IMR-90 (cell line): ENCODE measurements around the gene SPATA9. TPM values are rescaled to one million over a fixed set of nuclear protein-coding genes. Genes with fewer than 3 reads are reported as not detected.

Source experiments
- ATAC-seq: fragments of 200-7000 bp; cut with Tn5 transposase; 2 replicates; pipeline ENCODE4 v1.9.1; 2020; ENCODE audit warnings: low read depth, mild to moderate bottlenecking, moderate library complexity
- BruUV-seq: library from RNA; stranded (reverse); fragments of 400-500 nt; replicated peaks from 2 replicates; lab custom pipeline; 2021; lab: Mats Ljungman, UMichigan
- CTCF ChIA-PET: fragments of 300-600 bp; formaldehyde crosslinking; extraction: SDS; loops from one replicate; lab custom pipeline; 2021; ENCODE audit warnings: antibody characterized with exemption; lab: Yijun Ruan, JAX
- POLR2A ChIA-PET: fragments of 300-600 bp; sonication (Branson Sonifier 250); formaldehyde crosslinking; loops from one replicate; lab custom pipeline; 2022; ENCODE audit warnings: antibody characterized with exemption; ENCODE audit not compliant: unreplicated experiment; lab: Charles Lee
- DNase-seq: peaks from one replicate; pipeline ENCODE4 v3.0.0; 2013
- H2AFZ ChIP-seq: replicated peaks from 2 replicates; pipeline ENCODE3; 2013; ENCODE audit warnings: low read length, mild to moderate bottlenecking; ENCODE audit not compliant: poor library complexity
- H2AK5ac ChIP-seq: 2 replicates; pipeline ENCODE4 v1.6.1; 2013; ENCODE audit warnings: low read depth, low read length, inconsistent platforms
- H2AK9ac ChIP-seq: replicated peaks from 2 replicates; pipeline ENCODE3; 2013; ENCODE audit warnings: mild to moderate bottlenecking, low read depth, low read length, moderate library complexity; ENCODE audit not compliant: poor library complexity
- H2BK120ac ChIP-seq: 2 replicates; pipeline ENCODE4 v1.6.1; 2013; ENCODE audit warnings: low read depth, low read length, inconsistent platforms
- H2BK15ac ChIP-seq: 3 replicates; pipeline ENCODE4 v1.6.1; 2013; ENCODE audit warnings: low read depth, low read length, inconsistent platforms
- H2BK20ac ChIP-seq: 2 replicates; pipeline ENCODE4 v1.6.1; 2013; ENCODE audit warnings: low read depth, mild to moderate bottlenecking, inconsistent platforms, low read length, moderate library complexity
- H2BK5ac ChIP-seq: 2 replicates; pipeline ENCODE4 v1.6.1; 2013; ENCODE audit warnings: mild to moderate bottlenecking, low read depth, low read length, inconsistent platforms; ENCODE audit not compliant: poor library complexity, severe bottlenecking
- H3K14ac ChIP-seq: replicated peaks from 2 replicates; pipeline ENCODE4 v1.6.1; 2013; ENCODE audit warnings: low read depth, low read length, inconsistent platforms
- H3K18ac ChIP-seq: 2 replicates; pipeline ENCODE4 v1.6.1; 2013; ENCODE audit warnings: low read depth, low read length, control low read depth
- H3K23ac ChIP-seq: 2 replicates; pipeline ENCODE4 v1.6.1; 2013; ENCODE audit warnings: low read depth, low read length, inconsistent platforms
- H3K27ac ChIP-seq: 2 replicates; pipeline ENCODE4 v1.5.1; 2013; ENCODE audit warnings: mild to moderate bottlenecking, control low read depth, low read length; ENCODE audit not compliant: insufficient read depth
- H3K27me3 ChIP-seq: 2 replicates; pipeline ENCODE4 v1.6.1; 2013; ENCODE audit warnings: low read length; ENCODE audit not compliant: control insufficient read depth, insufficient read depth
- H3K36me3 ChIP-seq: 2 replicates; pipeline ENCODE4 v1.6.1; 2013; ENCODE audit warnings: low read length, mixed read lengths; ENCODE audit not compliant: control insufficient read depth, insufficient read depth
- H3K4ac ChIP-seq: 2 replicates; pipeline ENCODE4 v1.6.1; 2013; ENCODE audit warnings: low read depth, low read length, inconsistent platforms
- H3K4me1 ChIP-seq: 2 replicates; pipeline ENCODE4 v1.6.1; 2013; ENCODE audit warnings: low read length, mixed read lengths; ENCODE audit not compliant: control insufficient read depth, insufficient read depth
- H3K4me2 ChIP-seq: 2 replicates; pipeline ENCODE4 v1.6.1; 2013; ENCODE audit warnings: low read depth, mild to moderate bottlenecking, control low read depth, low read length, moderate library complexity
- H3K4me3 ChIP-seq: 2 replicates; pipeline ENCODE4 v1.5.1; 2013; ENCODE audit warnings: low read depth, mild to moderate bottlenecking, control low read depth, low read length, moderate library complexity; ENCODE audit not compliant: insufficient read depth
- H3K56ac ChIP-seq: 2 replicates; pipeline ENCODE4 v1.6.1; 2013; ENCODE audit warnings: low read length, inconsistent platforms; ENCODE audit not compliant: insufficient read depth; ENCODE audit errors: extremely low read depth
- H3K79me1 ChIP-seq, 2 experiments: 2 replicates each; pipeline ENCODE4 v1.6.1; 2013; ENCODE audit warnings: low read length in 2 of 2, inconsistent platforms in 1 of 2, low read depth in 1 of 2
- H3K9ac ChIP-seq: 2 replicates; pipeline ENCODE4 v1.6.1; 2013; ENCODE audit warnings: low read depth, low read length, control low read depth
- H3K9me1 ChIP-seq: 2 replicates; pipeline ENCODE4 v1.6.1; 2013; ENCODE audit warnings: low read length, inconsistent platforms; ENCODE audit not compliant: insufficient read depth
- H3K9me3 ChIP-seq: 2 replicates; pipeline ENCODE4 v1.6.1; 2013; ENCODE audit warnings: low read length; ENCODE audit not compliant: control insufficient read depth, insufficient read depth
- H4K20me1 ChIP-seq: 2 replicates; pipeline ENCODE4 v1.6.1; 2013; ENCODE audit warnings: low read length, inconsistent platforms; ENCODE audit not compliant: insufficient read depth
- H4K5ac ChIP-seq: 2 replicates; pipeline ENCODE4 v1.6.1; 2013; ENCODE audit warnings: mild to moderate bottlenecking, low read depth, low read length, control low read depth
- H4K8ac ChIP-seq, 2 experiments: 2 replicates each; pipeline ENCODE4 v1.6.1; 2013; ENCODE audit warnings: low read depth in 2 of 2, low read length in 2 of 2, control low read depth in 1 of 2, inconsistent platforms in 1 of 2
- H4K91ac ChIP-seq: 2 replicates; pipeline ENCODE4 v1.6.1; 2013; ENCODE audit warnings: low read depth, low read length, inconsistent platforms; ENCODE audit not compliant: insufficient read depth
- BHLHE40 ChIP-seq: fragments of 150-350 bp; IDR thresholded peaks from 2 replicates; pipeline ENCODE4 v1.6.1; 2016; ENCODE audit warnings: mild to moderate bottlenecking, low read depth, low read length
- CEBPB ChIP-seq: IDR thresholded peaks from 2 replicates; pipeline ENCODE4 v1.6.1; 2012; ENCODE audit warnings: low read depth, low read length, improper control_type of control experiment
- CHD1 ChIP-seq: IDR thresholded peaks from 2 replicates; pipeline ENCODE4 v1.6.1; 2012; ENCODE audit warnings: low read depth, low read length, improper control_type of control experiment
- CTCF ChIP-seq: conservative IDR thresholded peaks from 2 replicates; pipeline ENCODE4 v1.5.1; 2012; ENCODE audit warnings: mild to moderate bottlenecking, low read depth, low read length, improper control_type of control experiment
- ELK1 ChIP-seq: fragments of 150-350 bp; IDR thresholded peaks from 2 replicates; pipeline ENCODE4 v1.6.1; 2016; ENCODE audit warnings: low read depth, mild to moderate bottlenecking, low read length, moderate library complexity, borderline replicate concordance
- FOS ChIP-seq: fragments of 150-350 bp; IDR thresholded peaks from 2 replicates; pipeline ENCODE4 v1.6.1; 2016; ENCODE audit warnings: low read depth, low read length
- MAFK ChIP-seq: IDR thresholded peaks from 2 replicates; pipeline ENCODE4 v1.6.1; 2012; ENCODE audit warnings: low read depth, low read length, improper control_type of control experiment
- MAZ ChIP-seq: IDR thresholded peaks from 2 replicates; pipeline ENCODE4 v1.6.1; 2012; ENCODE audit warnings: low read depth, mild to moderate bottlenecking, low read length, improper control_type of control experiment, moderate library complexity, borderline replicate concordance
- MXI1 ChIP-seq: IDR thresholded peaks from 2 replicates; pipeline ENCODE4 v1.6.1; 2012; ENCODE audit warnings: low read depth, mild to moderate bottlenecking, low read length, moderate library complexity, borderline replicate concordance
- POLR2A ChIP-seq: IDR thresholded peaks from 2 replicates; pipeline ENCODE4 v1.6.1; 2012; ENCODE audit warnings: mild to moderate bottlenecking, low read depth, low read length
- RAD21 ChIP-seq: IDR thresholded peaks from 2 replicates; pipeline ENCODE4 v1.6.1; 2012; ENCODE audit warnings: low read length, improper control_type of control experiment
- RCOR1 ChIP-seq: IDR thresholded peaks from 2 replicates; pipeline ENCODE4 v1.6.1; 2012; ENCODE audit warnings: mild to moderate bottlenecking, low read length, improper control_type of control experiment; ENCODE audit not compliant: insufficient replicate concordance
- RFX5 ChIP-seq: IDR thresholded peaks from 2 replicates; pipeline ENCODE4 v1.8.0; 2012; ENCODE audit warnings: low read depth, mild to moderate bottlenecking, low read length, moderate library complexity
- SMC3 ChIP-seq: fragments of 150-350 bp; IDR thresholded peaks from 2 replicates; pipeline ENCODE4 v1.6.1; 2016; ENCODE audit warnings: low read depth, mild to moderate bottlenecking, antibody characterized with exemption, low read length, moderate library complexity
- USF2 ChIP-seq: fragments of 150-350 bp; IDR thresholded peaks from 2 replicates; pipeline ENCODE4 v1.6.1; 2017; ENCODE audit warnings: mild to moderate bottlenecking, antibody characterized with exemption, low read length, low read depth
- WGBS, 2 experiments: methylation state at CpG; one replicate each; pipeline versions ENCODE4 v1.1.5 to v1.1.7; 2013; ENCODE audit warnings: missing lambda C conversion rate in 2 of 2; ENCODE audit not compliant: insufficient read length in 1 of 2; ENCODE audit errors: extremely low coverage in 2 of 2; 5-methylcytosine and 5-hydroxymethylcytosine counted together
- dilution Hi-C: fragments of 300-500 bp; cut with HindIII; formaldehyde crosslinking; loops from one replicate; pipeline ENCODE4 v1.14.3; 2018; ENCODE audit warnings: low sequenced_read_pairs; ENCODE audit not compliant: unreplicated experiment
- in situ Hi-C: fragments of 300-500 bp; cut with MboI; formaldehyde crosslinking; loops from 3 replicates; pipeline ENCODE4 v1.14.3; 2019; ENCODE audit warnings: low sequenced_read_pairs, inconsistent platforms, mixed read lengths
- intact Hi-C: fragments of 100-400 bp; cut with micrococcal nuclease; formaldehyde crosslinking; loops from 2 replicates; pipeline ENCODE4 v1.10.0; 2022
- polyA plus RNA-seq, 3 experiments: library from polyadenylated mRNA; depleted of rRNA; stranded (reverse); fragments of >200 nt; gene quantifications; 2 replicates each; pipeline ENCODE4 v1.2.3, GENCODE V29; 2012; ENCODE audit warnings: low replicate concordance in 1 of 3
- total RNA-seq: library from RNA; depleted of rRNA; stranded (reverse); fragments of >200 nt; gene quantifications from 2 replicates; pipeline ENCODE4 v1.2.3, GENCODE V29; 2012

Gene SPATA9
- total and polyA plus RNA-seq, 2 of the 4 experiments (the other 2 are of a cell fraction) = 0.72 to 0.86 TPM

GRCh38 chr5:95721582-95722295 lies 38.9 kb upstream of the SPATA9 start:
- POLR2A ChIA-PET = interaction anchor here (0.6 to 0.7 kb wide), 3 partner anchors 9 to 51 kb away, joined by 3 to 7 read pairs (median 4); no protein-coding TSS in a partner anchor
- no peak overlapping the region for H2BK5ac ChIP-seq
- TF ChIP-seq RAD21 = no peak
- TF ChIP-seq ELK1 = no peak
- no peak for TF ChIP-seq RCOR1
- no peak for TF ChIP-seq FOS
- TF ChIP-seq SMC3 = no peak
- no peak for TF ChIP-seq MAZ
- no peak for TF ChIP-seq CTCF
- no peak for TF ChIP-seq CEBPB
- no peak for TF ChIP-seq USF2
- no peak for TF ChIP-seq POLR2A
- TF ChIP-seq MAFK = no peak
- no peak for TF ChIP-seq BHLHE40
- TF ChIP-seq CHD1 = no peak
- no peak for TF ChIP-seq RFX5
- TF ChIP-seq MXI1 = no peak

More at GRCh38 chr5:95721582-95722295, 38.9 kb upstream of the SPATA9 start:
- Histone ChIP-seq H2AK9ac (no peak overlapping the region), H3K23ac (no peak overlapping the region), H3K18ac (peak overlapping the region; percentile 12; the same call in 1 of the 2 replicates), H2BK120ac (no peak overlapping the region), H2BK20ac (no peak overlapping the region), H3K27me3 (no peaks in the 10 kb centered on the region), H3K4me1 (peaks cover 19% of the 10 kb centered on the region), H2AK5ac (no peak overlapping the region), H3K56ac (no peak overlapping the region), H4K8ac (0 out of 4 replicates have a peak overlapping the region, but pooled peaks of 1 of the 2 experiments have one; percentile 37), H3K9me3 (no peaks in the 10 kb centered on the region), H3K4me3 (no peak overlapping the region), H3K4ac (no peak overlapping the region), H4K91ac (no peak overlapping the region), H3K36me3 (no peaks in the 10 kb centered on the region), H3K27ac (no peak overlapping the region), H4K20me1 (no peaks in the 10 kb centered on the region), H3K9ac (no peak overlapping the region), H3K4me2 (no peak overlapping the region), H3K9me1 (peaks cover 3% of the 10 kb centered on the region; the same call in 1 of the 2 replicates), H3K14ac (no peak overlapping the region), H2AFZ (no peak overlapping the region), H3K79me1 (peaks cover 0 to 4% of the 10 kb centered on the region in 2 experiments; a peak in 1 of 4 replicates), H2BK15ac (0 out of 3 replicates have a peak overlapping the region, but pooled peaks have one; percentile 15), H4K5ac (no peak overlapping the region)
- WGBS, 2 experiments = no CpG with 5 or more reads among the region's 1 CpG
- dilution Hi-C loops (no loop called here), in situ Hi-C loops (no loop called here), intact Hi-C loops (no loop called here)
- DNase-seq (no peak), ATAC-seq (no peak)
- BruUV-seq = no TSS peak
- CTCF ChIA-PET = no interaction called here
